BLaER1 treated with 17β-estradiol and CSF1 and Interleukin-3, amounts not matched to agents 10 nM and 100 nM (cell line): ENCODE results near the gene NKX1-2.

Experiments
- H3K27ac ChIP-seq, 11 experiments: shearing (Covaris generic); formaldehyde crosslinking; 2 replicates each; pipeline ENCODE4 v1.8.1; 2022
- H3K27me3 ChIP-seq, 11 experiments: shearing (Covaris generic); formaldehyde crosslinking; 2 replicates each; pipeline ENCODE4 v1.8.1; 2022
- H3K36me3 ChIP-seq, 11 experiments: shearing (Covaris generic); formaldehyde crosslinking; 2 replicates each; pipeline ENCODE4 v1.8.1; 2022
- H3K4me1 ChIP-seq, 10 experiments: shearing (Covaris generic); formaldehyde crosslinking; 2 replicates each; pipeline ENCODE4 v1.8.1; 2022
- H3K4me2 ChIP-seq, 11 experiments: shearing (Covaris generic); formaldehyde crosslinking; 2 replicates each; pipeline ENCODE4 v1.8.1; 2022
- H3K4me3 ChIP-seq, 10 experiments: shearing (Covaris generic); formaldehyde crosslinking; 2 replicates each; pipeline ENCODE4 v1.8.1; 2022
- H3K9ac ChIP-seq, 11 experiments: shearing (Covaris generic); formaldehyde crosslinking; 2 replicates each; pipeline ENCODE4 v1.8.1; 2022
- H3K9me3 ChIP-seq, 11 experiments: shearing (Covaris generic); formaldehyde crosslinking; replicated peaks in 1 of 11; 2 replicates each; pipeline ENCODE4 v1.8.1; 2022
- H4K20me1 ChIP-seq, 11 experiments: shearing (Covaris generic); formaldehyde crosslinking; 2 replicates each; pipeline ENCODE4 v1.8.1; 2022
- Cebpa-rat ChIP-seq, 11 experiments: shearing (Covaris generic); IDR thresholded peaks; 2 replicates each; pipeline ENCODE4 v1.8.1; 2022

The NKX1-2 gene

GRCh38 chr10:124401633-124402032 lies 48.2 kb downstream of the NKX1-2 start:
- TF ChIP-seq Cebpa-rat (IDR thresholded peaks at IDR 0.05) = no peak
- no peak overlapping the region for H3K27ac ChIP-seq
- no peaks in the 10 kb centered on the region for H3K27me3 ChIP-seq
- H3K9ac ChIP-seq = no peak overlapping the region
- no peak overlapping the region for H3K4me2 ChIP-seq
- no peak overlapping the region for H3K4me3 ChIP-seq
- H3K36me3 ChIP-seq = peaks cover 75 to 98% (median 85%) of the 10 kb centered on the region in 11 experiments
- H3K9me3 ChIP-seq = no peaks in the 10 kb centered on the region
- H4K20me1 ChIP-seq = 0 out of 22 replicates have a peak, but pooled peaks cover 0 to 4% (median 0%) of the 10 kb centered on the region in 11 experiments
- peaks cover 0 to 11% (median 6%) of the 10 kb centered on the region in 10 experiments; a peak in 16 of 20 replicates for H3K4me1 ChIP-seq
